Suprapubic skin (tissue), 3 donors: ENCODE measurements around the gene DUOXA1.

ENCODE experiments used
- CTCF ChIP-seq, 2 donors: fragments of 200-600 bp in 1 of 2; fragments of 450-650 bp in 1 of 2; sonication (generic) in 1 of 2; IDR thresholded peaks; one replicate each; pipeline ENCODE4 v1.5.1; 2016 to 2019; ENCODE audit warnings: antibody characterized with exemption in 2 of 2, mild to moderate bottlenecking in 1 of 2, moderate library complexity in 1 of 2
- EP300 ChIP-seq: sonication (generic); formaldehyde crosslinking; IDR thresholded peaks from one replicate; pipeline ENCODE4 v1.6.1; 2017; ENCODE audit warnings: antibody characterized with exemption

- TF ChIP-seq CTCF (IDR thresholded peaks at IDR 0.05) (no peak), EP300 (no peak)
These were observed 6.7 kb upstream of the DUOXA1 start for GRCh38 chr15:45136378-45136764.
